GM19397 (cell line): ENCODE measurements around the gene TNMD.

ENCODE experiments used
- ATAC-seq: cut with Tn5 transposase; IDR thresholded peaks from one replicate; pipeline ENCODE4 v1.9.1; 2021; ENCODE audit warnings: mild to moderate bottlenecking, moderate library complexity; ENCODE audit not compliant: unreplicated experiment

Gene TNMD

GRCh38 chrX:100643956-100644860 lies 59.5 kb downstream of the TNMD start, which contains the start of gene SRPX2:
Gene SRPX2, plus strand, starts transcription at chrX:100644199. Its CDS starts 2,124 bp downstream, at chrX:100646323.
- ATAC-seq = no peak

GRCh38 chrX:100645106-100645505 lies 60.4 kb downstream of the TNMD start:
- ATAC-seq = no peak

- ATAC-seq = no peak
These were observed 62.4 kb downstream of the TNMD start for GRCh38 chrX:100647095-100647494.

GRCh38 chrX:100647739-100648138 lies 63.0 kb downstream of the TNMD start:
- ATAC-seq = no peak

- no peak for ATAC-seq
These were observed 64.0 kb downstream of the TNMD start for GRCh38 chrX:100648458-100649417.
